Chondrocyte (in vitro differentiated cells): Measurements from ENCODE around the gene CARD19. TPM values are rescaled to one million over a fixed set of nuclear protein-coding genes. Genes with fewer than 3 reads are reported as not detected.

Experiments
- DNase-seq: peaks from one replicate; pipeline ENCODE4 v3.0.0; 2021; ENCODE audit warnings: mixed read lengths, low spot score
- H3K27ac Mint-ChIP-seq: one replicate; pipeline ENCODE4 v1.8.0; 2021; ENCODE audit warnings: mild to moderate bottlenecking, moderate library complexity, mixed read lengths; ENCODE audit not compliant: unreplicated experiment
- H3K27me3 Mint-ChIP-seq: 2 replicates; pipeline ENCODE4 v1.8.0; 2021; ENCODE audit warnings: low read depth, mixed read lengths
- H3K36me3 Mint-ChIP-seq: 2 replicates; pipeline ENCODE4 v1.8.0; 2021; ENCODE audit warnings: low read depth, mixed read lengths
- H3K4me1 Mint-ChIP-seq: 2 replicates; pipeline ENCODE4 v1.8.0; 2021; ENCODE audit warnings: low read depth, mild to moderate bottlenecking, mixed read lengths
- H3K4me3 Mint-ChIP-seq: one replicate; pipeline ENCODE4 v1.8.0; 2021; ENCODE audit warnings: mild to moderate bottlenecking, moderate library complexity, mixed read lengths; ENCODE audit not compliant: unreplicated experiment
- H3K9me3 Mint-ChIP-seq: 2 replicates; pipeline ENCODE4 v1.8.0; 2021; ENCODE audit warnings: low read depth, mixed read lengths
- CTCF ChIP-seq: fragments of 200-600 bp; sonication (generic); IDR thresholded peaks from 2 replicates; pipeline ENCODE4 v1.5.0; 2021; ENCODE audit warnings: antibody characterized with exemption, mild to moderate bottlenecking, moderate library complexity
- total RNA-seq: library from RNA; stranded (reverse); gene quantifications from 3 replicates; pipeline ENCODE4 v1.2.1, GENCODE V29; 2021

CARD19 gene
- total RNA-seq, 1 donor from 2014 or later, result 40.5 TPM

- no peak overlapping the region for H3K4me3 Mint-ChIP-seq
- peaks cover 11% of the 10 kb centered on the region for H3K4me1 Mint-ChIP-seq
- TF ChIP-seq CTCF, result no peak
- no peaks in the 10 kb centered on the region for H3K9me3 Mint-ChIP-seq
- no peaks in the 10 kb centered on the region for H3K27me3 Mint-ChIP-seq
- H3K27ac Mint-ChIP-seq, result peak overlapping the region; percentile 82
- DNase-seq, result no peak
- H3K36me3 Mint-ChIP-seq, result peaks cover 7% of the 10 kb centered on the region
These were observed 23.6 kb downstream of the CARD19 start for GRCh38 chr9:93119703-93119952.

DNA sequence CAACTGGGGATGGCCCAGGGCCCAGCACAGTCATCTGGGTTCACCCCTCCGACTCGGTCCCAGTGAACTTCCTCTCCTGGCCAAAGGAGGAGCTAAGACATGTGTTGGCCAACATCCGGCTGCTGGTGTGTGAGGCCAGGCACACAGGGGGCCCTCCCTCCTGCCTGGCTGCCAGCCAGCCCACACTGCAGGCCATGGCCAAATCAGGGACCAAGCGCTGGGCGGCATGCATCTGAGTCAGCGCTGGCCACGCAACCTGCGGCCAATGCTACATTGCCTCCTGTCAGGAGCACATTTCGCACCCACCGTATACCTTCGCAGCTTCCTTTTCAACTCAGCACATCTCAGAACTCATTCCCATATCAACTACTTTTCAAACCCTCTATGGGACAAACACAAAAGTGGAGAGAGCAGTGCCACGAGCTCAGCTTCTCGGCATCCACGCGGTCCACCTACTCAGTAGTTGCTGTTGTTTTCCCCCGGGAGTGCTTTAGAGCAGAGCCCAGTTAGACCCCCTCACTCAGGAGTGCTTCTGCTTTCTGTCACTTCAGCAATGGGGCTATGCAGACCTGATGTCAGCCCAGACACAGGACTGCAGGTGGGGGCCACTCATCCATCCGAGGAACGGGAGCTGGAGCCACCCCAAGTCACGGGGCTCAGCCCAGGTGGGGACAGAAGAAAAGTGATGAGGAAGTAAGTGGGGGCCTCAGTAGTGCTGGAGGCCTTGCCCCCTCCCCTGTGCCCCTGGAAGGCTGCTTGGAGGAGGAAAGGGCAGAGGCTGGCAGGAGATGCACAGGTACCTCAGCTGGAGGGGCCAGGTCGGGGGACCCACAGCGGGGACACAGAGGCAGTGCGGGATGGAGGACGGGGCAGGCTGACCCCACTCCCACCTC lies 24.2 kb downstream of the CARD19 start:
- TF ChIP-seq CTCF, result peak; percentile 64
- Mint-ChIP-seq H3K27me3 (no peaks in the 10 kb centered on the region), H3K4me3 (no peak overlapping the region), H3K9me3 (no peaks in the 10 kb centered on the region), H3K4me1 (peaks cover 11% of the 10 kb centered on the region), H3K27ac (peak overlapping the region; percentile 82), H3K36me3 (peaks cover 10% of the 10 kb centered on the region)
- peak; percentile 87 for DNase-seq

DNA sequence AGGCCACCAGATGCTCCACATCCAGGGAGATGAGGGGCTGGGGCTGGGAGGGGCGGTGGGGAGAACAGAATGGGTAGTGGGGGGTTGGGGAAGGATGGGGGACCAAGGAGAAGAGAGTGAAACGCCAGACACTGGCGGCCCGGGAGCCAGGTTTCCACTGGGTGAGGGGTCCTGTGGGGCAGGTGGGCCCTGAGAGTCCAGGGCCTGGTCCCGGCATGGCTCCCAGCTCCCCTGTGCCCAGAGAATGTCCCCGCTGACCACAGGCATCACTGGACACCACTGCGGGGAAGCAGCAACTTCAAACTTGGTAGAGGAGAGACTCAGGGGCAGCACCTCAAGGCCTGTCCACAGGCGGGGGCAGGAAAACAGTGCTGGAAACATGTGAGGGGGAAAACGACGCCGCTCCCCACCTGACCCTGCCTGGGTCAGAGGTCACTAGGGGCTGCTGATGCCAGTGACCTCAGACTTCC lies 24.9 kb downstream of the CARD19 start:
- Mint-ChIP-seq H3K27me3 (no peaks in the 10 kb centered on the region), H3K36me3 (peaks cover 10% of the 10 kb centered on the region), H3K4me3 (no peak overlapping the region), H3K4me1 (peaks cover 13% of the 10 kb centered on the region), H3K27ac (no peak overlapping the region), H3K9me3 (no peaks in the 10 kb centered on the region)
- no peak for TF ChIP-seq CTCF
- peak; percentile 75 for DNase-seq

GRCh38 chr9:93121316-93122241 lies 25.6 kb downstream of the CARD19 start:
- Mint-ChIP-seq H3K27me3 (no peaks in the 10 kb centered on the region), H3K4me3 (no peak overlapping the region), H3K9me3 (no peaks in the 10 kb centered on the region), H3K36me3 (peaks cover 10% of the 10 kb centered on the region), H3K4me1 (peaks cover 20% of the 10 kb centered on the region), H3K27ac (no peak overlapping the region)
- peak; percentile 84 for DNase-seq
- no peak for TF ChIP-seq CTCF

- Mint-ChIP-seq H3K36me3 (peaks cover 10% of the 10 kb centered on the region), H3K4me1 (peaks cover 32% of the 10 kb centered on the region), H3K27me3 (no peaks in the 10 kb centered on the region), H3K9me3 (no peaks in the 10 kb centered on the region), H3K27ac (no peak overlapping the region), H3K4me3 (no peak overlapping the region)
- TF ChIP-seq CTCF, result no peak
- peak; percentile 84 for DNase-seq
These were observed 26.8 kb downstream of the CARD19 start for GRCh38 chr9:93122721-93123221.
